Activated naive CD4-positive, alpha-beta T cell treated with anti-CD3 and anti-CD28 coated beads for 36 hours (primary cell): ENCODE results near the gene YWHAB. TPM values are rescaled to one million over a fixed set of nuclear protein-coding genes. Genes with fewer than 3 reads are reported as not detected.

Experiments used
- CTCF ChIA-PET: fragments of 350-600 bp; sonication (Branson Sonifier 250); formaldehyde crosslinking; loops from one replicate; lab custom pipeline; 2021; ENCODE audit warnings: antibody characterized with exemption; lab: Charles Lee
- DNase-seq: peaks from one replicate; pipeline ENCODE4 v3.0.0-alpha.2; 2020
- H3K27ac Mint-ChIP-seq: one replicate; pipeline ENCODE4 v1.8.0; 2021; ENCODE audit warnings: mild to moderate bottlenecking, mixed read lengths
- H3K27me3 Mint-ChIP-seq: one replicate; pipeline ENCODE4 v1.8.0; 2021; ENCODE audit warnings: low read depth, mixed read lengths
- H3K36me3 Mint-ChIP-seq: one replicate; pipeline ENCODE4 v1.8.0; 2021; ENCODE audit warnings: low read depth, mixed read lengths
- H3K4me1 Mint-ChIP-seq: one replicate; pipeline ENCODE4 v1.8.0; 2021; ENCODE audit warnings: low read depth, mixed read lengths
- H3K4me3 Mint-ChIP-seq: one replicate; pipeline ENCODE4 v1.8.0; 2021; ENCODE audit warnings: mild to moderate bottlenecking, moderate library complexity, mixed read lengths
- H3K9me3 Mint-ChIP-seq: one replicate; pipeline ENCODE4 v1.8.0; 2021; ENCODE audit warnings: mixed read lengths
- intact Hi-C: fragments of 100-400 bp; cut with micrococcal nuclease; formaldehyde crosslinking; loops from one replicate; pipeline ENCODE4 v1.15.1; 2023
- total RNA-seq, 2 experiments: library from RNA; stranded (reverse); gene quantifications; one replicate each; pipeline ENCODE4 v1.2.3, GENCODE V29; 2021

Gene YWHAB
- total RNA-seq, 2 experiments from 2014 or later, result 245 to 260 TPM

DNA sequence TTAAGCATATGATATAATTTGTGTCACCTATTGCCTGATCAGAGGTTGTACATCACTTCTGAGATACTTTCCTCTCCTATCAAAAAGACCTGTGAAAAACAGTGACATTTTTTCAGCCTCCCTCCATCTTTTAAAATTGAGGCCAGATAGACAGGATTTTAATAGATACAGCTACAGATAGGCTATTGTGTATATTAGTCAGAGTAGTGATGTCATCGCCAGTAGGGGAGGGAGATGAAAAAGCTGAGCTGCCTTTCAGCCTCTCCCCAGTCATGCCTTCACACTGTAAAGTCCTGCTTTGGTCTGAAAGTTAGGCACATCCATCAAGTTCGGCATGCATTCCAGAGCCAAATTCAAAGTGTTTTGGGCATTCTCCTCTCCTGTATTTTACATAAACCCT, 16.5 kb downstream of the YWHAB start:
- Mint-ChIP-seq H3K4me1 (peaks cover 45% of the 10 kb centered on the region), H3K4me3 (no peak overlapping the region), H3K27ac (no peak overlapping the region), H3K27me3 (no peaks in the 10 kb centered on the region), H3K9me3 (no peaks in the 10 kb centered on the region), H3K36me3 (peaks cover 40% of the 10 kb centered on the region)
- peak; percentile 16 for DNase-seq
- intact Hi-C loops, result loop anchor here (2.0 kb wide), 1 partner anchor 15 kb away; no protein-coding TSS in a partner anchor
- CTCF ChIA-PET, result interaction anchor here (1.3 kb wide), 1 partner anchor 14 kb away, joined by 3 read pairs; no protein-coding TSS in a partner anchor

DNA sequence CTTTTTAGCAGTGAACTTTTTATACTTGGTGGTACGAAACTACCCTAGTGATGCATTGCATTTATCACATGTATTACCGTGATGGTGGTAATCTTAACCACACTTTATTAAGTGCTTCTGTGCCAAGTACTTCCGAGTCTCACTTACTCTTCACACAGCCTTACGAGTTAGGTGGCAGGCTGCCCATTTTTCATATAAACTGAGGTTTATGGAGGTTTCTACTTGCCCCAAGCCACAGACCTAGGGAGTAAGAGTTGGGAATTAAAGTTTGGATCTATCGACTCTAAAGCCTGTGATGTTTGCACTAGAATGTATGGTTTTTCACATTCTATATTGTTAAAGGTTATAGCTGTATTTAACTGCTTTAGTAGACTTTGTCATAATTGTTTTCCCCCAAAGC, 18.9 kb downstream of the YWHAB start:
- intact Hi-C loops, result no loop called here
- DNase-seq, result no peak
- H3K9me3 Mint-ChIP-seq, result no peaks in the 10 kb centered on the region
- H3K27me3 Mint-ChIP-seq, result no peaks in the 10 kb centered on the region
- no peak overlapping the region for H3K4me3 Mint-ChIP-seq
- CTCF ChIA-PET, result no interaction called here
- peaks cover 39% of the 10 kb centered on the region for H3K36me3 Mint-ChIP-seq
- peaks cover 33% of the 10 kb centered on the region for H3K4me1 Mint-ChIP-seq
- H3K27ac Mint-ChIP-seq, result no peak overlapping the region

DNA sequence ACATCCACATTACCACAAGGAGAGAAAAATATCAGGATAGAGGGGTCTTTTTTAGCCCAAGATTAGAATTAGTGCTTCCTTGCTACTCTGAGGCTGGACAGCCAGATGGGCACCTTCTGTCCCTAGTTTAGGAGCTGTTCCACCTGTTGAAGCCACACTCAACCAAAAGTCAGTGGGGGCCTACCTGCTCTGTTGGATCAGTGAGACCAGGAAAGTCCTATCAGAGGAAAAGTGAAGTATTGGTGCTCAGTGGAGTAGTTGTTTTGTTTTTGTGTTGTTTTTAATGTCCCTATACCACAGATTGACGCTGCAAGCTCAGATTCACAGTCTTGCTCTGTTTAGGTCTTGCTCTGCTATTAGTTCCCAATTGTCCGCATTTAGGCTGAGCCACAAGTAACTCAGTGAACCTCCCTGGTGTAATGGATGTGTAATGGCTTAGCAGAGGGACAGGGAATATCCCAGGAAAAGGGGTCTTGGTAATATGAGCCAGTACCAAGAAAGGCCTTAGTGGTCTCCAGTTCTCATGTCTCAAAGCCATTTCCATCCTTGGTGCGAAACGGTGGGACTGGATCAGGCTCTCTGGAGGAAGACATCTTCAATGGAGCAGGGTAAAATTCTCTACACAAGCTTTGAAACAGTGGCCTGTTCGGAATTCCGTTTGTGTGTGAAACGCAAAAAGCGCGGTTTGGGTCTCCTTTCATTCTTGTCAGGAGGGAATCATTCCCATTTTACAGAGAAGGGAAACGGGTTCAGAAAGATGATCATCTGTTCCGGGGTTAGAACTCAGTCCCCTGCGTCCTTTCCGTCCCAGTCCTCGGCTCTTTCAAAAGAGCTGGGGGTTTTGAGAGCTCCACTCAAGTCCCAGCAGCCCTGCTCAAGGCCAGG, 23.7 kb downstream of the YWHAB start:
- intact Hi-C loops, result loop anchor here (1.0 kb wide), 1 partner anchor 23 kb away; no protein-coding TSS in a partner anchor
- Mint-ChIP-seq H3K36me3 (peaks cover 36% of the 10 kb centered on the region), H3K27ac (peak overlapping the region; percentile 66), H3K9me3 (no peaks in the 10 kb centered on the region), H3K27me3 (no peaks in the 10 kb centered on the region), H3K4me1 (peaks cover 27% of the 10 kb centered on the region), H3K4me3 (peak overlapping the region; percentile 88)
- CTCF ChIA-PET, result interaction anchor here (1.2 to 2.5 kb wide), 5 partner anchors 17 to 1636 kb away, joined by 3 to 12 read pairs (median 4); no protein-coding TSS in a partner anchor
- DNase-seq, result no peak

DNA sequence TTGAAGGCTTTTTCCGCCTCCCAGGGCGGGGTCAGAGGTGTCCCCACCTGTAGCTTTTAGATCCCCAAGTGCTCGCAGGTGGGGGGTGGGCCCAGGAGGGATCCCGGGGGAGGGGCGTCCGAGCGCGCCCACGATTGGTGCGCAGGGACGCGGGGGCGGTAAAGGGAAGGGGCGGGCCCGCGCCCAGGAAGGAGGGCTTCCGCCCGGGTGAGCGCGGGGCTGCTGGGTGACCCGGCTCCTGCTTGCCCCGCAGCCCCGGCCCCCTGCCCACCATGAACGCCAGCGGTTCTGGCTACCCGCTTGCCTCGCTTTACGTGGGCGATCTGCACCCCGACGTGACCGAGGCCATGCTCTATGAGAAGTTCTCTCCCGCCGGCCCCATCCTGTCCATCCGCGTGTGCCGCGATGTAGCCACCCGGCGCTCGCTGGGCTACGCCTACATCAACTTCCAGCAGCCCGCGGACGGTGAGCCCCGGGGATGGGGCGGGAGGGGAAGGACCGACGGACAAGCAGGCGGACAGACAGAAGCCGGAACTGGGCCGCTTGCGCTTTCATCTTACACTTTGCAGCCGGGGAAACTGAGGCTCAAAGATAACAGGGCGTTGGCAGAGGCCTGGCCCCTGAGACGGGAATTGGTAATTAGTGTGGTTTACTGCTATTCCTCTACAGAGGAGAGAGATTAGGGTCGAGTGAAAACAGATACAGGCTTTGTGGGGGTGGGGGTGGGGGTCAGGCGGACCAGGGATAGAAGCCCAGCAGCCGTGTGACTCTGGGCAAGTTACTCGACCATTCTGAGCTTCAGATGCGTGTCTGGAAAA, 24.6 kb downstream of the YWHAB start, which contains the start of gene PABPC1L:
Gene PABPC1L, plus strand, starts transcription at position 189 of the 818 bp plus-strand sequence. Its CDS starts 84 bp downstream, at position 273.
- intact Hi-C loops, result loop anchor here (1.0 to 2.0 kb wide), 3 partner anchors 24 to 187 kb away; no protein-coding TSS in a partner anchor
- H3K27ac Mint-ChIP-seq, result peak within 1 kb of the TSS; percentile 66
- no peaks in the 10 kb centered on the region for H3K27me3 Mint-ChIP-seq
- peaks cover 35% of the 10 kb centered on the region for H3K4me1 Mint-ChIP-seq
- H3K36me3 Mint-ChIP-seq, result peaks cover 36% of the 10 kb centered on the region
- no peaks in the 10 kb centered on the region for H3K9me3 Mint-ChIP-seq
- CTCF ChIA-PET, result interaction anchor here (1.2 to 2.5 kb wide), 4 partner anchors 17 to 383 kb away, joined by 4 to 12 read pairs (median 5); no protein-coding TSS in a partner anchor
- H3K4me3 Mint-ChIP-seq, result peak within 1 kb of the TSS; percentile 88
- peak; percentile 81 for DNase-seq

DNA sequence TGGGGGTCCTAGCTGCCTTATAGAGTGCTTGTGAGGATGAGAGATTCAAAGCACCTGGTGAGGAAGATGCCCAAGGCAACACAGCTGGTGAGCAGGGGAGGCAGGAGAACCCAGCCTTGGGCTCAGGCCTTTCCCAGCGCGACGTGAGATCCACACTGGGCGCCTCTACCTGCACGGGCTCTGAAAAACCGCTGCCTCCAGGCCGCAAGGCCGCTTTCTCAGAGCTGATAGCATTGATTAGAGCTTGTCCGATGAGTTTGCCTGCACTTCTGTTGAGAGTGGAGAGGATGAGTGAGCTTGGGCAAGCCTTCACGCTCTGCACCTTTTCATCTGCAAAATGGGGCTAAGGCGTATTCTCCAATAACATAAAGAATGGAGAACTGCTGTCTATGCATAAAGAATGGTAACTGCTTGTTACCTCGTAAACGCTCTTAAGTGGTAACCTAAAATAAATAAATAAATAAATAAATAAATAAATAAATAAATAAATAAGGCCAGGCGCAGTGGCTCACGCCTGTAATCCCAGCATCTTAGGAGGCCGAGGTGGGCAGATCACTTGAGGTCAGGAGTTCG, 25.3 kb downstream of the YWHAB start:
- intact Hi-C loops, result loop anchor here (1.0 to 2.0 kb wide), 2 partner anchors 49 to 186 kb away; no protein-coding TSS in a partner anchor
- Mint-ChIP-seq H3K9me3 (no peaks in the 10 kb centered on the region), H3K36me3 (peaks cover 35% of the 10 kb centered on the region), H3K4me1 (peaks cover 37% of the 10 kb centered on the region), H3K27me3 (no peaks in the 10 kb centered on the region), H3K4me3 (peak overlapping the region; percentile 88), H3K27ac (no peak overlapping the region)
- CTCF ChIA-PET, result interaction anchor here (1.3 to 2.5 kb wide), 4 partner anchors 18 to 382 kb away, joined by 3 to 12 read pairs (median 5); no protein-coding TSS in a partner anchor
- no peak for DNase-seq

DNA sequence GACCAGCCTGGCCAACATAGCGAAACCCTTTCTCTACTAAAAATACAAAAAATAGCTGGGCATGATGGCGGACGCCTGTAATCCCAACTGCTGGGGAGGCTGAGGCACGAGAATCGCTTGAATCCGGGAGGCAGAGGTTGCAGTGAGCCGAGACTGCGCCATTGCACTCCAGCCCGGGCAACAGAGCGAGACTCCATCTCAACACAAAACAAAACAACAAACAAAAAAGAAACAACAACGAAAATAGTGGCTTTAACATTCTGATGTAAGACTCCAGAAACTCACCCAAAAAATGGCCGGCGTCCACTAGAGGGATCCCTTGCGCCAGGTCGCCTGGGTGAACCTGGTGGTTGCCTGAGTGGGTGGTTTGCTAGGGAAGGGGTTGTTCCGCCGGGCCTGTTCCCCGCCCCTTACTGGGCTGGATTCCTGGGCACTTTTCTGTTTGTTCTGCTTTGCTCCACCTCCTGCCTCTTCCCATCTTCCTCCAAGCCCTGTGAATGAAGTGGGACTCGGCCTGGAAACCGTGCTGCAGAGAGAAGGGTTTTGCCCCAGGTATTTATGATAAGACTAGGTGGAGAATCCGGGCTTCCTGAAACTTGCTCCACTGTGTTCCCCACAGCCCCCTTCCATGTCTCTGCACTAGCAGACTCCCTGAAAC, 25.9 kb downstream of the YWHAB start:
- no peaks in the 10 kb centered on the region for H3K27me3 Mint-ChIP-seq
- intact Hi-C loops, result loop anchor here (2.0 kb wide), 1 partner anchor 185 kb away; no protein-coding TSS in a partner anchor
- CTCF ChIA-PET, result interaction anchor here (1.0 to 2.5 kb wide), 4 partner anchors 40 to 381 kb away, joined by 3 to 12 read pairs (median 4); no protein-coding TSS in a partner anchor
- H3K36me3 Mint-ChIP-seq, result peaks cover 30% of the 10 kb centered on the region
- H3K4me3 Mint-ChIP-seq, result peak overlapping the region; percentile 60
- peaks cover 37% of the 10 kb centered on the region for H3K4me1 Mint-ChIP-seq
- no peak overlapping the region for H3K27ac Mint-ChIP-seq
- DNase-seq, result peak; percentile 75
- H3K9me3 Mint-ChIP-seq, result no peaks in the 10 kb centered on the region

DNA sequence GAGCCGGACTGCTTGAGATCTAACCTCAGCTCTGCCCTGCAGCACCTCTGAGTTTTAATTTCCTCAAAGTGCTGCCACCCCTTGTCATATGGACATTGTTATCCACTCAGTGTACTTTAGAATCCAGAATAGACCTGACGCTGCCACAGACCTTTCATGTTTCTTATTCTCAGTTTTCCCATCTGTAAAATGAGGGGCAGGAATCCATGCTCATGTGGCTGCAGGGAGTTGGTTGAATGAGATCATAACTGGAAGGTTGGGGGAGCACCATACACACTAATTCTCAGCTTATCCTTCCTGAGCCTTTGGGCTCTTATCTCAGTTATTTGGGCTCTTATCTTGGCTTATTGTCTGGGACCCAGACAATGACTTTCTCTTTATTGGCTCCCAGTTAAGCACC, 26.7 kb downstream of the YWHAB start:
- Mint-ChIP-seq H3K4me3 (no peak overlapping the region), H3K4me1 (peaks cover 37% of the 10 kb centered on the region), H3K27me3 (no peaks in the 10 kb centered on the region), H3K9me3 (no peaks in the 10 kb centered on the region), H3K27ac (no peak overlapping the region), H3K36me3 (peaks cover 26% of the 10 kb centered on the region)
- no peak for DNase-seq
- intact Hi-C loops, result no loop called here
- CTCF ChIA-PET, result interaction anchor here (1.0 to 1.5 kb wide), 2 partner anchors 39 to 181 kb away, joined by 3 read pairs; no protein-coding TSS in a partner anchor

DNA sequence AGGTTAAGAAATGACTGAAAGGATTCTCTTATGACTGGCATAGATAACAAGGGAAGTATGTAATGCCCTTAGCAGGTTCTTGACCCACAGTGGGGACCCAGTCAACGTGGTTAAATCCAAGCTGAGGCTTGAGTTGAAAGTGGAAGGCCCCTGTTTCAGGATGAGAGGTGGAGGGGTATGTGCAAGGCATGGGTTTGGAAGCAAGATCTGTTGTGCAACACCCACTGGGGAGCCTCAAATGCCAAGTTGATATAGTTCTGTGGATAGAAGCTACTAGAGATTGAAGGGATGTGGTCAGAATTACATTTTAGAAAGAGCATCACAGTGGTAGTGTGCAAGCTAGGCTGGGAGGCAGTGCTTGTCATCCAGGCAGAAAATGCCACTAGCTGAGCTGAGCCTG, 29.4 kb downstream of the YWHAB start:
- Mint-ChIP-seq H3K27ac (no peak overlapping the region), H3K36me3 (peaks cover 29% of the 10 kb centered on the region)
- CTCF ChIA-PET, result interaction anchor here (0.7 kb wide), 1 partner anchor 178 kb away, joined by 3 read pairs; no protein-coding TSS in a partner anchor

DNA sequence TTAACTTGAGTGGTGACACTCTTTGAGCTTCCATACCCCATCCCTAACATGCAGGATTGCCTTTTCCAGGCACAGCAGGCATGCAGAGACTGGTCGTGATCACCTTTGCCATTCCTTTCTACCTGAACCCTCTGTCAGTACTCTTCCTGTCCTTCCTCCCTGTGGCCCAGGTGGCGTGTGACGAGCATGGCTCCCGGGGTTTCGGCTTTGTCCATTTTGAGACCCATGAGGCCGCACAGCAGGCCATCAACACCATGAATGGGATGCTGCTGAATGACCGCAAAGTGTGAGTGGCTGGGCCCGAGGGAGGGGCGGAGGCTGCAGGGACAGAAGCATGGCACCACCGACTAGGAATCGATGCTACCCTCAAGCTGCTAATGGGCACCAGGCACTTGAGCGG, 31.1 kb downstream of the YWHAB start:
- Mint-ChIP-seq H3K36me3 (peaks cover 34% of the 10 kb centered on the region), H3K27me3 (no peaks in the 10 kb centered on the region), H3K4me3 (no peak overlapping the region), H3K9me3 (no peaks in the 10 kb centered on the region), H3K4me1 (peaks cover 17% of the 10 kb centered on the region), H3K27ac (no peak overlapping the region)
- CTCF ChIA-PET, result interaction anchor here (0.6 kb wide), 1 partner anchor 188 kb away, joined by 3 read pairs; no protein-coding TSS in a partner anchor
- DNase-seq, result no peak
- intact Hi-C loops, result no loop called here

More for the DNA sequence above, 29.4 kb downstream of the YWHAB start:
- Mint-ChIP-seq H3K4me3 (no peak overlapping the region), H3K9me3 (no peaks in the 10 kb centered on the region), H3K27me3 (no peaks in the 10 kb centered on the region), H3K4me1 (peaks cover 26% of the 10 kb centered on the region)
- intact Hi-C loops, result no loop called here
- peak; percentile 18 for DNase-seq

DNA sequence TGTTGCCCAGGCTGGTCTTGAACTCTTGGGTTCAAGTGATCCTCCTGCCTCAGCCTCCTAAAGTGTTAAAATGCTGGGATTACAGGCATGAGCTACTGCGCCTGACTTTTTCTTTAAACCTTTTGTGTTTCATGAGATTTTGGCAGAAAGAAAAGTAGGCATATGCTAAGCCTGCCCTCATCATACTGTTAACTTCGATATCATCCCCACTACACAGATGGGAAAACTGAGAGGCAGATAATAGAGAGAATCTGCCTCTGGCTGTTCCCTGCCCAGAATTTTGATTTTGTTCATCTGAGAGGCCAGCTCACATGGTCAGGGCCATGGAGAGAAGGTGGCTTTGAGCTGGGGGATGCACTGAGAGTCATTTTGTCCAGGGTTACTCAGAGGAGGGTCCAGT, 31.9 kb downstream of the YWHAB start:
- Mint-ChIP-seq H3K9me3 (no peaks in the 10 kb centered on the region), H3K4me1 (peaks cover 15% of the 10 kb centered on the region), H3K4me3 (no peak overlapping the region), H3K36me3 (peaks cover 38% of the 10 kb centered on the region), H3K27me3 (no peaks in the 10 kb centered on the region), H3K27ac (no peak overlapping the region)
- no peak for DNase-seq
- intact Hi-C loops, result no loop called here
- CTCF ChIA-PET, result interaction anchor here (1.0 kb wide), 1 partner anchor 179 kb away, joined by 3 read pairs; no protein-coding TSS in a partner anchor

DNA sequence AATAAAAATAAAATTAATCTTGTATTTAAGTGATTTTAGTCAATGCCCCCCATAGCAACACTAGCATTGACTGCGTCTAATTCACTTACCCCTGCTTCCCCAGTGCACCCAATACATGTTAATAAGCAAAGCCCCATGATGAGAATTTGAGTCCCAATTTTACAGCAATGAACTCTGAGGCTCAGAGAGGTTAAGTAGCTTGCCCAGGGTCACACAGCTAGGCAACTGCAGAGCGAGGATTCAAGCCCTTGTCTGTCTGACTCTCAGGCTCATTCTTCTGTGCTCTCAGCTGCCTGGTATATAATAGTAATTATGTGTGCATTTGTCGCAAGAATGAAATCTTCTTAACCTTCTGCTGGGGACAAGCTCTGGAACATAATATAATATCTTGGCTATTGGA, 32.8 kb downstream of the YWHAB start:
- Mint-ChIP-seq H3K4me1 (peaks cover 15% of the 10 kb centered on the region), H3K27me3 (no peaks in the 10 kb centered on the region), H3K4me3 (no peak overlapping the region), H3K9me3 (no peaks in the 10 kb centered on the region), H3K36me3 (peaks cover 39% of the 10 kb centered on the region), H3K27ac (no peak overlapping the region)
- intact Hi-C loops, result no loop called here
- no peak for DNase-seq
- CTCF ChIA-PET, result interaction anchor here (1.0 kb wide), 1 partner anchor 178 kb away, joined by 3 read pairs; no protein-coding TSS in a partner anchor
